OCI-LY7 (cell line): Measurements from ENCODE around the gene RAE1. TPM values are rescaled to one million over a fixed set of nuclear protein-coding genes. Genes with fewer than 3 reads are reported as not detected.

Experiments used
- BruUV-seq: library from RNA; stranded (reverse); fragments of 400-500 nt; replicated peaks from 2 replicates; lab custom pipeline; 2021; lab: Mats Ljungman, UMichigan
- CTCF ChIA-PET: fragments of 300-600 bp; sonication (Branson Sonifier 250); formaldehyde crosslinking; loops from one replicate; lab custom pipeline; 2022; ENCODE audit warnings: antibody characterized with exemption; ENCODE audit not compliant: unreplicated experiment; lab: Charles Lee
- POLR2A ChIA-PET: fragments of 300-600 bp; sonication (Branson Sonifier 250); formaldehyde crosslinking; loops from one replicate; lab custom pipeline; 2022; ENCODE audit warnings: antibody characterized with exemption; lab: Charles Lee
- DNase-seq: peaks from one replicate; pipeline ENCODE4 v3.0.0-alpha.2; 2015; ENCODE audit warnings: low spot score
- H2AFZ ChIP-seq: fragments of 200-600 bp; sonication (generic), shearing (Covaris generic); 2 replicates; pipeline ENCODE4 v1.6.1; 2014; ENCODE audit warnings: mild to moderate bottlenecking, antibody characterized with exemption, low read length, moderate library complexity
- H3K27ac ChIP-seq: fragments of 200-600 bp; sonication (generic); 2 replicates; pipeline ENCODE4 v1.5.1; 2014; ENCODE audit warnings: mixed run types, low read depth, mild to moderate bottlenecking, moderate library complexity, low read length, inconsistent platforms; ENCODE audit not compliant: poor library complexity, severe bottlenecking
- H3K36me3 ChIP-seq: fragments of 200-600 bp; sonication (generic); 2 replicates; pipeline ENCODE4 v1.6.1; 2014; ENCODE audit warnings: mild to moderate bottlenecking, antibody characterized with exemption, low read length, moderate library complexity, mixed read lengths; ENCODE audit not compliant: insufficient read depth
- H3K4me1 ChIP-seq: fragments of 200-600 bp; sonication (generic); 2 replicates; pipeline ENCODE4 v1.5.1; 2014; ENCODE audit warnings: mild to moderate bottlenecking, low read length; ENCODE audit not compliant: insufficient read depth, poor library complexity, severe bottlenecking
- H3K4me2 ChIP-seq: fragments of 200-600 bp; sonication (generic); 2 replicates; pipeline ENCODE4 v1.6.1; 2014; ENCODE audit warnings: mild to moderate bottlenecking, low read length
- H3K4me3 ChIP-seq: fragments of 200-600 bp; sonication (generic); 2 replicates; pipeline ENCODE4 v1.5.1; 2014; ENCODE audit warnings: mild to moderate bottlenecking, low read depth, low read length; ENCODE audit not compliant: poor library complexity, severe bottlenecking
- H3K79me2 ChIP-seq: fragments of 200-600 bp; sonication (generic); 2 replicates; pipeline ENCODE4 v1.6.1; 2016; ENCODE audit warnings: low read depth, mild to moderate bottlenecking, low read length, moderate library complexity, mixed read lengths; ENCODE audit not compliant: insufficient read depth
- H3K9me2 ChIP-seq: fragments of 200-600 bp; sonication (generic); 2 replicates; pipeline ENCODE4 v1.6.1; 2016; ENCODE audit warnings: mild to moderate bottlenecking, low read length, mixed read lengths; ENCODE audit not compliant: insufficient read depth
- H3K9me3 ChIP-seq: fragments of 200-600 bp; sonication (generic); 2 replicates; pipeline ENCODE4 v1.6.1; 2014; ENCODE audit warnings: mild to moderate bottlenecking, mixed run types, low read length, mixed read lengths
- H4K20me1 ChIP-seq: fragments of 200-600 bp; sonication (generic); 2 replicates; pipeline ENCODE4 v1.6.1; 2014; ENCODE audit warnings: mild to moderate bottlenecking, antibody characterized with exemption, low read length, moderate library complexity, mixed read lengths; ENCODE audit not compliant: insufficient read depth
- CTCF ChIP-seq: fragments of 200-600 bp; sonication (generic); conservative IDR thresholded peaks from 2 replicates; pipeline ENCODE4 v1.5.1; 2014; ENCODE audit warnings: mild to moderate bottlenecking, antibody characterized with exemption, low read length, moderate library complexity, mixed read lengths
- EZH2phosphoT487 ChIP-seq: fragments of 200-600 bp; sonication (generic); IDR thresholded peaks from 2 replicates; pipeline ENCODE4 v1.6.1; 2018; ENCODE audit warnings: low read depth, borderline replicate concordance, mild to moderate bottlenecking, mixed run types, antibody characterized with exemption, low read length, moderate library complexity, mixed read lengths
- intact Hi-C: fragments of 100-400 bp; cut with micrococcal nuclease; formaldehyde crosslinking; loops from one replicate; pipeline ENCODE4 v1.10.0; 2022; ENCODE audit not compliant: unreplicated experiment
- total RNA-seq, 2 experiments: library from RNA; depleted of rRNA in 1 of 2; stranded (reverse); fragments of >200 nt in 1 of 2; shearing (Covaris generic) in 1 of 2; gene quantifications; 2 replicates each; pipeline ENCODE4 v1.2.3, GENCODE V29; 2014 to 2022

The RAE1 gene
- total RNA-seq, 2 experiments from 2014 or later, result 55.0 to 57.4 TPM

- no peak overlapping the region for H3K4me3 ChIP-seq
- no peak overlapping the region for H3K27ac ChIP-seq
- H2AFZ ChIP-seq, result no peak overlapping the region
- ChIA-PET CTCF (interaction anchor here (0.6 to 1.5 kb wide), 2 partner anchors 38 to 45 kb away, joined by 3 to 4 read pairs; no protein-coding TSS in a partner anchor), POLR2A (interaction anchor here (0.9 kb wide), 1 partner anchor 13 kb away, joined by 3 read pairs; no protein-coding TSS in a partner anchor)
- H3K9me3 ChIP-seq, result no peaks in the 10 kb centered on the region
- intact Hi-C loops, result no loop called here
- peaks cover 43% of the 10 kb centered on the region for H3K36me3 ChIP-seq
- no TSS peak for BruUV-seq
- TF ChIP-seq EZH2phosphoT487, result no peak
- no peak for TF ChIP-seq CTCF
- H3K4me1 ChIP-seq, result no peaks in the 10 kb centered on the region
- H3K4me2 ChIP-seq, result no peak overlapping the region
- no peak for DNase-seq
- no peaks in the 10 kb centered on the region; the same call in 1 of the 2 replicates for H4K20me1 ChIP-seq
- no peaks in the 10 kb centered on the region for H3K79me2 ChIP-seq
- H3K9me2 ChIP-seq, result no peaks in the 10 kb centered on the region
Observed at GRCh38 chr20:57411406-57412283, 60.6 kb downstream of the RAE1 start.

- Histone ChIP-seq H3K27ac (no peak overlapping the region), H4K20me1 (no peaks in the 10 kb centered on the region), H3K4me2 (no peak overlapping the region), H3K9me3 (no peaks in the 10 kb centered on the region), H3K36me3 (peaks cover 36% of the 10 kb centered on the region), H3K4me1 (no peaks in the 10 kb centered on the region), H3K4me3 (no peak overlapping the region), H3K9me2 (no peaks in the 10 kb centered on the region), H2AFZ (no peak overlapping the region), H3K79me2 (no peaks in the 10 kb centered on the region)
- ChIA-PET POLR2A (interaction anchor here (0.9 kb wide), 1 partner anchor 14 kb away, joined by 3 read pairs; no protein-coding TSS in a partner anchor), CTCF (interaction anchor here (1.5 kb wide), 1 partner anchor 37 kb away, joined by 4 read pairs; no protein-coding TSS in a partner anchor)
- BruUV-seq, result no TSS peak
- no peak for TF ChIP-seq CTCF
- no peak for TF ChIP-seq EZH2phosphoT487
- intact Hi-C loops, result no loop called here
- DNase-seq, result no peak
Observed at GRCh38 chr20:57412347-57413029, 61.4 kb downstream of the RAE1 start.
